Measurements from ENCODE around the gene PRG3. TPM values are rescaled to one million over a fixed set of nuclear protein-coding genes. Genes with fewer than 3 reads are reported as not detected.

PRG3 gene
- total RNA-seq, 1 donor from 2014 or later: not detected

GRCh38 chr11:57419146-57419545 is 38.2 kb upstream of the PRG3 start:
- Mint-ChIP-seq H3K27me3 (no peaks in the 10 kb centered on the region), H3K9me3 (no peaks in the 10 kb centered on the region), H3K4me3 (no peak overlapping the region), H3K27ac (no peak overlapping the region), H3K4me1 (peaks cover 38% of the 10 kb centered on the region), H3K36me3 (ENCODE audit: low read depth) (peaks cover 85% of the 10 kb centered on the region)
- no peak for DNase-seq
- intact Hi-C loops (cut with micrococcal nuclease): no loop called here

GRCh38 chr11:57418131-57418530 is 37.2 kb upstream of the PRG3 start:
- Mint-ChIP-seq H3K4me3 (no peak overlapping the region), H3K36me3 (ENCODE audit: low read depth) (peaks cover 86% of the 10 kb centered on the region), H3K27ac (no peak overlapping the region), H3K9me3 (no peaks in the 10 kb centered on the region), H3K4me1 (peaks cover 42% of the 10 kb centered on the region), H3K27me3 (no peaks in the 10 kb centered on the region)
- intact Hi-C loops (cut with micrococcal nuclease): no loop called here
- no peak for DNase-seq

GRCh38 chr11:57417056-57417455 is 36.1 kb upstream of the PRG3 start:
- Mint-ChIP-seq H3K27ac (no peak overlapping the region), H3K9me3 (no peaks in the 10 kb centered on the region), H3K4me1 (peaks cover 31% of the 10 kb centered on the region), H3K27me3 (no peaks in the 10 kb centered on the region), H3K36me3 (ENCODE audit: low read depth) (peaks cover 83% of the 10 kb centered on the region), H3K4me3 (no peak overlapping the region)
- DNase-seq: no peak
- intact Hi-C loops (cut with micrococcal nuclease): no loop called here

GRCh38 chr11:57416436-57416835 is 35.5 kb upstream of the PRG3 start:
- H3K27ac Mint-ChIP-seq: no peak overlapping the region
- H3K27me3 Mint-ChIP-seq: no peaks in the 10 kb centered on the region
- H3K36me3 Mint-ChIP-seq (ENCODE audit: low read depth): peaks cover 81% of the 10 kb centered on the region
- H3K9me3 Mint-ChIP-seq: no peaks in the 10 kb centered on the region
- DNase-seq: no peak
- intact Hi-C loops (cut with micrococcal nuclease): no loop called here
- H3K4me1 Mint-ChIP-seq: peaks cover 29% of the 10 kb centered on the region
- H3K4me3 Mint-ChIP-seq: no peak overlapping the region

GRCh38 chr11:57414612-57415212 is 33.8 kb upstream of the PRG3 start:
- H3K9me3 Mint-ChIP-seq: no peaks in the 10 kb centered on the region
- intact Hi-C loops (cut with micrococcal nuclease): no loop called here
- no peak overlapping the region for H3K4me3 Mint-ChIP-seq
- no peak overlapping the region for H3K27ac Mint-ChIP-seq
- no peaks in the 10 kb centered on the region for H3K27me3 Mint-ChIP-seq
- no peak for DNase-seq
- H3K36me3 Mint-ChIP-seq (ENCODE audit: low read depth): peaks cover 77% of the 10 kb centered on the region
- peaks cover 30% of the 10 kb centered on the region for H3K4me1 Mint-ChIP-seq

GRCh38 chr11:57413681-57414080 is 32.7 kb upstream of the PRG3 start:
- no peak overlapping the region for H3K4me3 Mint-ChIP-seq
- H3K36me3 Mint-ChIP-seq (ENCODE audit: low read depth): peaks cover 78% of the 10 kb centered on the region
- H3K9me3 Mint-ChIP-seq: no peaks in the 10 kb centered on the region
- H3K4me1 Mint-ChIP-seq: peaks cover 31% of the 10 kb centered on the region
- H3K27ac Mint-ChIP-seq: peak overlapping the region; percentile 16
- DNase-seq: no peak
- intact Hi-C loops (cut with micrococcal nuclease): no loop called here
- H3K27me3 Mint-ChIP-seq: no peaks in the 10 kb centered on the region

GRCh38 chr11:57410287-57410686 is 29.3 kb upstream of the PRG3 start:
- Mint-ChIP-seq H3K9me3 (no peaks in the 10 kb centered on the region), H3K4me3 (no peak overlapping the region), H3K27ac (no peak overlapping the region), H3K36me3 (ENCODE audit: low read depth) (peaks cover 85% of the 10 kb centered on the region), H3K27me3 (no peaks in the 10 kb centered on the region), H3K4me1 (peaks cover 51% of the 10 kb centered on the region)
- no peak for DNase-seq
- intact Hi-C loops (cut with micrococcal nuclease): no loop called here

- H3K27ac Mint-ChIP-seq: no peak overlapping the region
- no peaks in the 10 kb centered on the region for H3K27me3 Mint-ChIP-seq
- intact Hi-C loops (cut with micrococcal nuclease): loop anchor here (5.0 kb wide), 1 partner anchor 72 kb away; the partner anchor contains the start of genes P2RX3 and SSRP1
- no peak overlapping the region for H3K4me3 Mint-ChIP-seq
- DNase-seq: no peak
- H3K4me1 Mint-ChIP-seq: peaks cover 51% of the 10 kb centered on the region
- H3K36me3 Mint-ChIP-seq (ENCODE audit: low read depth): peaks cover 83% of the 10 kb centered on the region
- no peaks in the 10 kb centered on the region for H3K9me3 Mint-ChIP-seq
Measured at GRCh38 chr11:57409321-57410100, 28.6 kb upstream of the PRG3 start.

GRCh38 chr11:57408771-57409170 is 27.8 kb upstream of the PRG3 start:
- intact Hi-C loops (cut with micrococcal nuclease): loop anchor here (5.0 kb wide), 1 partner anchor 71 kb away; the partner anchor contains the start of genes P2RX3 and SSRP1
- no peak for DNase-seq
- Mint-ChIP-seq H3K4me3 (no peak overlapping the region), H3K4me1 (peaks cover 48% of the 10 kb centered on the region), H3K27ac (peak overlapping the region; percentile 25), H3K27me3 (no peaks in the 10 kb centered on the region), H3K9me3 (no peaks in the 10 kb centered on the region), H3K36me3 (ENCODE audit: low read depth) (peaks cover 78% of the 10 kb centered on the region)

GRCh38 chr11:57407941-57408475 is 27.1 kb upstream of the PRG3 start:
- Mint-ChIP-seq H3K4me3 (no peak overlapping the region), H3K9me3 (no peaks in the 10 kb centered on the region), H3K27me3 (no peaks in the 10 kb centered on the region), H3K4me1 (peaks cover 43% of the 10 kb centered on the region), H3K27ac (peak overlapping the region; percentile 98), H3K36me3 (ENCODE audit: low read depth) (peaks cover 74% of the 10 kb centered on the region)
- intact Hi-C loops (cut with micrococcal nuclease): loop anchor here (5.0 kb wide), 1 partner anchor 71 kb away; the partner anchor contains the start of genes P2RX3 and SSRP1
- DNase-seq: no peak

- H3K4me3 Mint-ChIP-seq: peak overlapping the region; percentile 75
- H3K27ac Mint-ChIP-seq: peak overlapping the region; percentile 98
- intact Hi-C loops (cut with micrococcal nuclease): loop anchor here (5.0 kb wide), 1 partner anchor 70 kb away; the partner anchor contains the start of genes P2RX3 and SSRP1
- H3K9me3 Mint-ChIP-seq: no peaks in the 10 kb centered on the region
- no peak for DNase-seq
- H3K27me3 Mint-ChIP-seq: no peaks in the 10 kb centered on the region
- H3K36me3 Mint-ChIP-seq (ENCODE audit: low read depth): peaks cover 69% of the 10 kb centered on the region
- H3K4me1 Mint-ChIP-seq: peaks cover 43% of the 10 kb centered on the region
Measured at GRCh38 chr11:57407010-57407920, 26.3 kb upstream of the PRG3 start.

- DNase-seq: no peak
- peaks cover 63% of the 10 kb centered on the region for H3K36me3 Mint-ChIP-seq (ENCODE audit: low read depth)
- H3K27ac Mint-ChIP-seq: peak overlapping the region; percentile 98
- H3K4me3 Mint-ChIP-seq: peak overlapping the region; percentile 75
- intact Hi-C loops (cut with micrococcal nuclease): loop anchor here (1.0 to 5.0 kb wide), 2 partner anchors 19 to 69 kb away; partner anchors contain the start of genes P2RX3 and SSRP1
- no peaks in the 10 kb centered on the region for H3K9me3 Mint-ChIP-seq
- peaks cover 41% of the 10 kb centered on the region for H3K4me1 Mint-ChIP-seq
- no peaks in the 10 kb centered on the region for H3K27me3 Mint-ChIP-seq
Measured at GRCh38 chr11:57406337-57406904, 25.5 kb upstream of the PRG3 start.

GRCh38 chr11:57405271-57405860 is 24.4 kb upstream of the PRG3 start:
- no peaks in the 10 kb centered on the region for H3K9me3 Mint-ChIP-seq
- peaks cover 57% of the 10 kb centered on the region for H3K36me3 Mint-ChIP-seq (ENCODE audit: low read depth)
- no peaks in the 10 kb centered on the region for H3K27me3 Mint-ChIP-seq
- DNase-seq: no peak
- peaks cover 38% of the 10 kb centered on the region for H3K4me1 Mint-ChIP-seq
- intact Hi-C loops (cut with micrococcal nuclease): loop anchor here (5.0 kb wide), 1 partner anchor 68 kb away; the partner anchor contains the start of genes P2RX3 and SSRP1
- peak overlapping the region; percentile 98 for H3K27ac Mint-ChIP-seq
- H3K4me3 Mint-ChIP-seq: no peak overlapping the region

Data from activated CD4-positive, alpha-beta T cell treated with anti-CD3 and anti-CD28 coated beads, Interleukin-2, amount 10 ng/mL, durations not matched to agents 24 days and 14 days (primary cell).